GM19455 (cell line): Measurements from ENCODE around the gene HSF4.

Experiments
- ATAC-seq: cut with Tn5 transposase; IDR thresholded peaks from one replicate; pipeline ENCODE4 v1.9.1; 2021; ENCODE audit not compliant: unreplicated experiment

The HSF4 gene

DNA sequence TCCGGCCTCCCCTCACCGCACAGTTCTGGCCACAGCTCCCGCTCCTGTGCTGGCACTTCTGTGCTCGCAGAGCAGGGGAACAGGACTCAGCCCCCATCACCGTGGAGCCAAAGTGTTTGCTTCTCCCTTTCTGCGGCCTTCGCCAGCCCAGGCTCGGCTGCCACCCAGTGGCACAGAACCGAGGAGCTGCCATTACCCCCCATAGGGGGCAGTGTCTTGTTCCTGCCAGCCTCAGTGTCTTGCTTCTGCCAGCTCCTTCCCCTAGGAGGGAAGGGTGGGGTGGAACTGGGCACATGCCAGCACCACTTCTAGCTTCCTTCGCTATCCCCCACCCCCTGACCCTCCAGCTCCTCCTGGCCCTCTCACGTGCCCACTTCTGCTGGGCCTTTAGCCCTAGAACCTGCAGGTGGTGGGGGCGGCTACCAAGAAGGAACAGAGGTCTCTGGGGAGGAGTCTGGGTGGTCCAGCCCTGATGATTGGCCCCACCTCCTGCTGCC lies 33.7 kb downstream of the HSF4 start:
- ATAC-seq: no peak

DNA sequence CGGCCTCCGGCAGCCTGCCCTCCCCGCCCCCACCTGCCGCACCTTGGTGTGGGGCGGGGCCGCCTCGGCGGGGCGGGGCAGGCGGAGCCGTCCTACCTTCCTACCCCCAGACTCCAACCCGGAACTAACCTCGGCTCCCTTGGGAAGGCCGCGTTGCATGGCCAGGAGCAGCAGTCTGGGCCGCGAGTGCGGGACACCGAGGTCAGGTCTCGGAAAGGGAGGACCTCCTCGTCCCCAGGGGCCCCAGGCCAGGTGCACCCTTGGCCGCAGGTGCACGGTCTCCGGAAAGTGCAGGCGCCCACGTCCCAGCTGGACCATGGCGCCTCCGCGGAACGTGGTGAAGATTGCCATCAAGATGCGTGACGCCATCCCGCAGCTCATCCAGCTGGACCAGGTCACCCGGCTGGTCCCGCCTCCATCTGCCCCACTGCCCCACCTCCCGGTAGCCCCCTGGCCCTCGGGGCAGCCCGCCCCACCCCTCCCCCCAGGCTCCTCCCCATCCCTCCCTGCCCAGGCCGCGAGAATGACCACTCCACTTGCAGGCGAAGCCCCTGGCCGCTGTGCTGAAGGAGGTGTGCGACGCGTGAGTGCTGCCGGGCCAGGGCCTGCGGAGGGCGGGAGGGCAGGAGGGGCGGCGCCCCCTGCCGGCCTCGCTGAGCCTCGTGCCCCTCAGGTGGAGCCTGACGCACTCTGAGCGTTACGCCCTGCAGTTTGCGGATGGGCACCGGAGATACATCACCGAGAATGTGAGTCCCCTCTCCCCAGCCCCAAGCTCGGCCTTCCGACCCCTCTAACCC lies 34.7 kb downstream of the HSF4 start, which contains the start of gene ELMO3:
Gene ELMO3, plus strand, starts transcription at position 121 of the 797 bp plus-strand sequence. Its CDS starts 196 bp downstream, at position 317.
- no peak for ATAC-seq

DNA sequence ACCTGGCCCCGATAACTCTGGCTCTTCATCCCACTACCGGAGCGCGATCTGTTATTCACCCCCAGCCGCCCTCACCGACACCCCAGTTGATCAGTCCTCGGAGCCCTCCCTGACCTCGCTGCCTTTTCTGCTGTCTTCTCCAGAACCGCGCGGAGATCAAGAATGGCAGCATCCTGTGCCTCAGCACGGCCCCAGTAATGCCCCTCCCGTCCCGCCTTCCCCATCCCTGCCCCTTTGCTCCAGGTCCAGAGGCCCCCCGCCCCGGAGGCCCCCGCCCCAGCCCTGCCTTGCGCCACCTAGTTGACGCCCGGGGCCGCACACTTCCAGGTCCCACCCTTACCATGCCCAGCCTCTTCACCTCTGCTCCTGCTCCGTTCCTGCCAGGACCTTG lies 35.3 kb downstream of the HSF4 start:
- no peak for ATAC-seq

DNA sequence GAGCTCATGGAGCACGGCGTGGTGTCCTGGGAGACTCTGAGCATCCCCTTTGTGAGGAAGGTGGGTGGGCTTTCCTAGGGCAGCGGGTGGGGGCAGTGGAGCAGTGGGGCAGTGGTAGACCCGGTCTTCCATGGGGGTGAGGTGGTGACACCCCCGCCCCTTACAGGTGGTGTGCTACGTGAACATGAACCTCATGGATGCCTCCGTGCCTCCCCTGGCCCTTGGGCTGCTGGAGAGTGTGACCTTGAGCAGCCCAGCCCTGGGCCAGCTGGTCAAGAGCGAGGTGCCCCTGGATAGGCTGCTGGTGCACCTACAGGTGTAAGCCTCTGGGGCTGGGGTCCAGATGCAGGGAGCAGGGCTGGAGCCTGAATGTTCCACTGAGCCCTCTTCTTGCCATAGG lies 35.9 kb downstream of the HSF4 start:
- ATAC-seq: no peak

DNA sequence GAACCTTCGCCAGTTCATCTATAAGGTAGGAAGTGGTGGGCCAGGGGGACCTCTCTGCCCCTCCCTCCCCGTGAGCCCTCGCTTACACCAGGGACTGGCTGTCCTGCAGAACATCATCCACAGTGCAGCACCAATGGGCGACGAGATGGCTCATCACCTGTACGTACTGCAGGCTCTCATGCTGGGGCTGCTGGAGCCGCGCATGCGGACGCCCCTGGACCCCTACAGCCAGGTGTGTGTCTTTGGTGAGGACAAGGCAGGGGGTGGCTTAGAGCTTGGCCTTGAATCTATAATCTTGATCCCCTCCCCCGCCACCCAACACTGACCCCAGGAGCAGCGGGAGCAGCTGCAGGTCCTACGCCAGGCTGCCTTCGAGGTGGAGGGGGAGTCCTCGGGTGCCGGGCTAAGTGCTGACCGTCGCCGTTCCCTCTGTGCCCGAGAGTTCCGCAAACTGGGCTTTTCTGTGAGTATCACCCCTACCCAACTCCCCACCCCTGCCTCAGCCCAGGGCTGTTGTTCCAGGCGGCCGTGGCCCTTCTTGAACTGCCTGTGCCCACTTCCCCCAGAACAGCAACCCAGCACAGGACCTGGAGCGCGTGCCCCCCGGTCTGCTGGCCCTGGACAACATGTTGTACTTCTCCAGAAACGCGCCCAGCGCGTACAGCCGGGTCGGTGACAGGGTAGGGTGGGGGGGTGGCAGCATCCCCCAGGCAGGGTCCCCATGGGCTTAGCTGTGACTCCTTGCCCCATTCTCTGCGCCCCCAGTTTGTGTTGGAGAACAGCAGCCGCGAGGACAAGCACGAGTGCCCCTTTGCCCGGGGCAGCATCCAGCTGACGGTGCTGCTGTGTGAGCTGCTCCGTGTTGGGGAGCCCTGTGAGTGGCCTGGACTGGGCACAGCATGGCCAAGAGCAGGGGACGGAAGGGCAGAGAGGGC lies 37.1 kb downstream of the HSF4 start:
- ATAC-seq: no peak

DNA sequence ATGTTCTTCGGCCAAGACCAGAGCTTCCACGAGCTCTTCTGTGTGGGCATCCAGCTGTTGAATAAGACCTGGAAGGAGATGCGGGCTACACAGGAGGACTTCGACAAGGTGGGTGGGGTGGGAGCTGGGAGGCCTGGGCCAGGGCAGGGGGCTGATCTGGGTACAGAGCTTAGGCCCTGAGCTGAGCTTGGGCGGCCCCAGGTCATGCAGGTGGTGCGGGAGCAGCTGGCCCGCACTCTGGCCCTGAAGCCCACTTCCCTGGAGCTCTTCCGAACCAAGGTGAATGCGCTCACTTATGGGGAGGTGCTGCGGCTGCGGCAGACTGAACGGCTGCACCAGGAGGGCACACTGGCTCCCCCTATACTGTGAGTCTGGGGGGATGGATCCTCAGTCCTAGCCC lies 37.9 kb downstream of the HSF4 start:
- no peak for ATAC-seq

DNA sequence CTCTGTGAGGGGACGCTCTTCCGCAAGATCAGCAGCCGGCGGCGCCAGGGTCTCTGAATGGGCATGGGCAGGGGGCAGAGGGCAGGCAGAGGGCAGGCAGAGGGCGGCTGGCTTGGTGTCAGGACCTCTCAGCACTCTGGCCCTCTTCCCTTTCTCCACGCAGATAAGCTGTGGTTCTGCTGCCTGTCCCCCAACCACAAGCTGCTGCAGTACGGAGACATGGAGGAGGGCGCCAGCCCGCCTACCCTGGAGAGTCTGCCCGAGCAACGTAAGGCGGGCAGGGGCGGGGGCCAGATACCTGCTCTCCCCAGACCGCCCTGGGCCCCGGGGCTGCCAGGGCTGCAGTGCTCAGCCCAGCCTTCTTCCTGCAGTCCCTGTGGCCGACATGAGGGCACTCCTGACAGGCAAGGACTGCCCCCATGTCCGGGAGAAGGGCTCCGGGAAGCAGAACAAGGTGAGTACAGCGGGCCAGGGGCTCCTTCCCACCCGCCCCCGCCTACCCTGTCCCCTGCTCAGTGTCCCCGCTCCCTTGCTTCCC lies 38.5 kb downstream of the HSF4 start:
- ATAC-seq: no peak

DNA sequence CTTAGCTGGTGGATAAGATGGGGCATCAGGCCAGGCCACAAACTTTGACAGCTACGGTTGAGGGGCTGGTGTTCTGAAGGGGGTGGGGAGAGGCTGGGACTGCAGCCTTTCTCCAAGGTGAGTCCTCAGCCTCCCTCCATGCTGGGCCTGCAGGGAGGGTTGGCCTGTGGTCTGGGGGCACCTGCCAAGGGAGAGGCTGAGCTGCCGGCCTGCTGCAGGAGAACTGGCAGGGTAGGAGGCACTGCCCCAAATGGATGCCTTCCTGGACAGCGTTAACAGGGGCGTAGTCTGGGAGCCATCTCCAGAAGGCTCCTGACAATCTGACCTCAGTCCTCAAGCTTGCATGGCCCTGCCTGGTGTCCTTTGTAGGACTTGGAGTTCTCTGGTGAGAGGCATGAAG lies 39.5 kb downstream of the HSF4 start:
- ATAC-seq: no peak

DNA sequence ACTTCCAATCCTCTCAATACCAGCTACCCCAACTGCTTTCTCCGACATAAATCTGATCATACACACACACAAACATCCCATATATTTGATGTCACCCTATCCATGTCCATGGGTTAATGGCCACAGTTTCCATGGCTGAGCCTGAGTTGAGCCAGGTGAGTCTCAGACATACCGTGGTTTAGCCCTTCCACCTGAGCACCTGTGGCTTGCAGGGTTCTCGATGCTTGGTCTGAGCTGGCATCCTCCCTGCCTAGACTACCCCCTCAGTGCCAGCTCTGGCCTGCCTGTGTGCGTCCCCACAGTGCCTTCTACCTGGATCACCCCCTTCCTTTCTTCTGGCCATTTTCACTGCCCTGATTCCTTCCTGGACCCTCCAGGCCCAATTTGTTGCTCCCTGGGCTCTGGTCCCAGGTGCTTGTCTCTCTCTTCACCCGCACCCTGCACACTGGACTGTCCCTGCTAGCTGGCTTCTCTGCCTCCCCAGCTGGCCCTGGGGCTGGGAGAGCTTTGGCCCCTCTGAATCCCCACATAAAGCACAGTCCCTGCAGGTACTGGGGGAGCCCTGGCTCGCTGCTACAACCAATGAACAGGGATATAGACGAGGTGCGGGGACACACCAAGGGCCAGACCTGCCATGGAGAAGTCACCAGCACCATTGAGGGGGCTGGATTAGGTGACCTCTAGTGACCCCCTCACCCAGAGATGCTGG lies 41.7 kb downstream of the HSF4 start:
- no peak for ATAC-seq

DNA sequence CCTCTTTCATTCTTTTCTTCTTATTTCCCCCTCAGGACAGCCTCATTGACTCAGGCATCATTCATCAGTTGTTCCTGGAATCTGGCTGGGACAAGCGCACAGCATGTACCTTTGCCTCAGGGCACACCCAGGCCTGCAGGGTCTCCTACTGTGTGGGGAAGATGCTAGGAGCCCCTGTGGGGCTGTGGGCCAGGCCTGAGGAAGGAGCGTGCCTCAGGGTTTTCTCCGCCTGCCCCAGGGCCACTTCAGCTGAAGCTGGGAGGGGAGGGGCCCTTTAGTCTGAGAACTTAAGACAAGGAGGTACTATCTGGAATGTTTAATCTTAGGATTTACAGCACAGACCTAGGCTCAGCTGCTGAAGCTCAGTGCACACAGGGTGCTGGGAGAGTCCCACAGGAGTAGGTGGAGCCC lies 42.3 kb downstream of the HSF4 start:
- ATAC-seq: no peak

DNA sequence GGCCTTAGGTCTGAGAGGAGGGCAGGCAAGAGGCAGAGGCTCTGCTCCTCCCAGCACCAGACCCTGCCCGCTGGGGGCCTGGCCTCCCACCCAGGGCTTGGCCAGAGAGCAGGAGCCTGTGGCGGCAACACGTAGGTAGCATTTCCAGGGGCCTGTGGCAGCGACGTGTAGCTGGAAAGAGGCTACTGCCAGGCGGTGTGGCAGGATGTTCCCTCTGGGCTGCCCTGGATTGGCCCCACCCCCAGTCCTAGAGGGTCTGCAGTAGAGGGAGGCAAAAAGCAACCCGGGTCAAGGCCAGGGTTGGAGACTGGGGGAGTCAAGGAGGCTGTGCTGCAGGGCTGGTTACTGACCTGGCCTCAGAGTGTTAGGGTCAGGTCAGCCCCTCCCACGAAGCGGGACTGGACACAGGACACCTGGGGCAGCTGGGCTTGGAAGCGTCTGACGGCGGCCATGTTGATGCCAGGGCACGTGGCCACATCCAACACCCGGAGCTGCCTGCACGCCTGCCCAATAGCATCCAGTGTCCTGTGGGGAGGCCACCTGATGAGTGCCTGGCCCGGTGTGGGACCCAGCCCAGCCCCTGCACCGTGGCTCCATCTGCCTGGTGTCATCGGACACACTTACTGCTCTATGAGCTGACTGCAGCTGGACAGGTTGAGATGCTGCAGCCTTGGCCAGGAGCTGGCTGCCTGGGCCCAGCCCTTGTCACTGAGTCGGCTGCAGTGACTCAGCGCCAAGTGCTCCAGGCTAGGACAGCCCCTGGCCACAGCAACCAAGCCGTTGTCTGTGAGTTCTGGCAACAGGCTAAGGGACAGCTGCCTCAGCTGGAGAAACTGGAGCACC lies 42.9 kb downstream of the HSF4 start:
- no peak for ATAC-seq

DNA sequence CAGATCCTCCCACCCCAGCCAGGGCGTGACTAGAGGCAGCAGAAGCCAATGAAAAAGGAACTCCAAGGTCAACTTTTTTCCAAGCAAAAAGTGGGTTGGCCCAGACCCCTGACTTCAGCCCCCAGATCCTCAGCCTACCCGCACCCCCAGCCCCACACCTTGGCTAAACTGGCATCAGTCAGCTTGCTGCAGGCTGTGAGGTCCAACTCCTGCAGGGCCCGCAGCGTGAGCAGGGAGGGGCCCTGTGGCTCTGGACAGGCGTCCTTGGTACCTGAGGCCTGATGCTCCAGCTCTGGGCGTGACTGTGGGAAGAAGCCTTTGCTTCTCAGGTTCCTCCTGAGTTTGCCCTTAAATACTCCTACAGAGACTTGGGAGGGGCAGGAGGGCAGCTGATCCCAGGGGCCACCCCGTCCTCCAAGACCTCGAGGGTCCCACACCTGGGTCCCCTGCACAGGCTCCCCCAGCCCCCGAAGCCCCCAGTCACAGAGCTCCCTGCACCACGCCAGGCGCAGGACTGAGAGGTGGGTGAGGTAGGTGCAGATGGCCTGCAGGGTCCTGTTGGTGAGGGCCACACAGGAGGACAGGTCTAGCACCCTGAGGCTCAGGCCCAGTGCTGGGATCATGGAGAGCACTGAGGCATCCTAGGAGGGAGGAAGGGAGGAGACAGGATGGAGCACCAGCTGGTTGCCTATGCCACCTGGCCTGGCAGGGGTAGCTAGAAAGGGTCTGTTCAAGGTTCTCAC lies 43.8 kb downstream of the HSF4 start:
- no peak for ATAC-seq

DNA sequence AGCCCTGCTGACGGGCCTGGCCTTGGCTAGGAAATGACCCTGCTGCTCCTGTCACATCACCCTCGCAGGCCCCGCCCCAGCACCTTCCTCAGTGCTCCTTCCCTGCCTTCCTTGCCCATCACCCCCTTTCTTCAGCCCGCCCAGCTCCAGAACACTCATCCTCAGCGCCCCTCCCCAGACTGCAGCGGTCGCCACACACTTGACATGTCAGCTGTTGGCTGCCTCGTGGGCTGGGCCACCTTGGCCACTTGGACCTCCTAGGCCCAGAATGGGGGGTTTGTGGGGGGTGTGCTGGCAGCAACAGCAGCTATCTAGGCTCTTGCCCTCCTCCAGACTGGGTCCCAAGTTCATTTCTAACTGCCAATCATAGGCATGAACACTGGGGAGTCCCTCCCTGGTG lies 45.0 kb downstream of the HSF4 start:
- ATAC-seq: no peak

DNA sequence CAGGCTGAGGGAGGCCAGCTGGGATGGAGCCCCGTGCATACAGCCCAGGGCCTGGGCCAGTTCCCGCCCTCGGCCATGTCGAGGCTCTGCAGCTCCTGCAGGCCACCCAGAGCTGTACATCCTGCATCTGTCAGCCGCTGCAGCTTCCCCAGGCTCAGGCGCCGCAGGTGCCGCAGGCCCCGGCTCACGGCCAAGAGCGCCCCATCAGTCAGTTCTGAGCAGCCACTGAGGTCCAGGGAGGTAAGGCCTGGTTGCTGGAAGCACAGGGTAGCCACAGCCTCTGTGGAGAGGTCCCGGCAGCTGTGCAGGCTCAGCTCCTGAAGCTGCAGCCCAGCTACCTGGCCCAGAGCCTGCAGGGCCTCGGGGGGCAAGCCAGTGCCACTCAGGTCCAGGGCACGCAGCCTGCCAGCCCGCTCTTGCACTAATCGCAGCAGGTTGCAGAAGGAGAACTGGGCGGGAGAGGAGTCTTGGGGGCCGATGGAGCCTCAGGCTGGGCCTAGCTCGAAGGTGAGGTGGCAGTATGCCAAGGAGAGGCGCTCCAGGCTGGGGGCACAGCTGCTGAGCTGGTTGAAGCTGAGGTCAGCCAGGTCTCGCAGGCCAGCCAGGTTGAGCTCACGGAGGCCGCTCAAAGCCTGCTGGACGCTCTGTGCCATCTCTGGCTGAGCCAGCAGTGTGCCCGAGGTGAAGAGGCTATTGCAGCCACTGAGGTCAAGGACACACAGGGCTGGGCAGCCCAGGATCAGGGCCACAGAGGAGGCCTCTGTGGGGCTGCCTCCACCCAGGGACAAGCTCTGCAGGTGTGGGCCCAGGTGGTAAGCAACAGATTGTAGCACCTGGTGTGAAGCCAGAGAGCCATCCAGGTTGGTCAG lies 45.8 kb downstream of the HSF4 start:
- ATAC-seq: no peak

DNA sequence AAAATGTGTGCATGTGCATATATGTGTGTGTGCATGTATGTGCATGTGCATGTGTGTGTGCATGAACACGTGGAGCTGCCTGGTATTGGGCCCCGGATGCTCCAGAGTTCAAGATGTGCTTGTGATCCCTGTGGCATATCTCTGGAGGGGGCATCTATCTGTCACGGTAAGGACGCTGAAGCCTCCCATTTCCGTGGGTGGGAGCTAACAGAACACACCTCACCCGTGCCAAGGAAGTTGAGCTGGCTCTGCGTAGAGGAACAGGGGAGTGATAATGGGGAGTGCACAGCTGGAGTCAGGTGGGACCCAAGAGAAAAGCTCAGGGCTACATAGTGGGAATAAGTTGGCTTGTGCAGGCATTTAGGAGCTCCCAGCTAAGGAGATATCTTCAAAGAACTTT lies 47.1 kb downstream of the HSF4 start:
- no peak for ATAC-seq

DNA sequence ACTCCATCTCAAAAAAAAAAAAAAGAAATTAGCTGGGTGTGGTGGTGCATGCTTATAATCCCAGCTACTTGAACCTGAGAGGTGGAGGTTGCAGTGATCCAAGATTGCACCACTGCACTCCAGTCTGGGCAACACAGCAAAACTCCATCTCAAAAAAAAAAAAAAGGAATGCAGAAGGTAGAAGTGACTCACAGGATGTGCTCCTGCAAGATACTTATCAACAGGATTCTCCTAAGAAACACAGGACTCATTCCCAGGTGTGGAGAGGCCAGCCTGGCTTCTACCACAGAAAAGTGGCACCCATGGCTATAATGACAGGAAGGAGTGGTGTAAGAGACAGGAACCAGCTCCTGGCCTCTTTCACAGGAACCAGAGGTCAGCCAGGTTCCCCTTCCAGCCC lies 48.2 kb downstream of the HSF4 start:
- no peak for ATAC-seq

DNA sequence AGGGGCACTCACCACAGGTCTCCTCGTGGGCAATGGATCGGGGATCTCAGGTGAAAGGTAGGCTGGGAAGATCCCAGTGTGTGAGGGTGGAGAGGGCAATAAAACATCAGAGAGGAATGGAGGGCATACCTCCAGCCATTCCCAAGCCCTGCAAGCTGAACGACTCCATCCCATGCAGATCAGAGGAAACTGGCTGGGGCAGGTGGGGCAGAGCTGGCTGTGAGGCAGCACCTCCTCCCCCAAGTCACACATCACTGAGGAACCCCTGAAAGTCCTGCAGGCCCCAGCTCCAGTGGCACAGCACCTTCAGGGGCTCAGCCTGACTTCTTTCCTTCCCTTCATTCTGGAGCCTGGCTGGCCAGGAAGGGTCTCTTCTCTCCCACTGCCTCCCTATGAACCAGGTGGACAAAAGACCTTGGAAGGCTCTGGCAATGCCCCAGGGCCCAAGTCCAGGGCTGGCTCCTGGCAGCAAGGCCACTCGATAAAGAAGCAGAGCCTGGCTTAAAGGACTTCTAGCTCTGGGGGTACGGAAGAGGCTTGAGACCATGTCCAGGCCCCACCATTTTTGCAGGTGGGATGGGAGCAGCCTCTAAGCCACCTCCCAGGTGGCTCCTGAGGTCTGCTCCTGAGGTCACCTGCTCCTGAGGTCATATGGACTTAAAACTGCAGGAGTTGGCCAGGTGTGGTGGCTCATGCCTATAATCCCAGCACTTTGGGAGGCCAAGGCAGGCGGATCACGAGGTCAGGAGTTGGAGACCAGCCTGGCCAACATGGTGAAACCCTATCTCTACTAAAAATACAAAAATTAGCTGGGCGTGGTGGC lies 48.9 kb downstream of the HSF4 start:
- ATAC-seq: no peak

DNA sequence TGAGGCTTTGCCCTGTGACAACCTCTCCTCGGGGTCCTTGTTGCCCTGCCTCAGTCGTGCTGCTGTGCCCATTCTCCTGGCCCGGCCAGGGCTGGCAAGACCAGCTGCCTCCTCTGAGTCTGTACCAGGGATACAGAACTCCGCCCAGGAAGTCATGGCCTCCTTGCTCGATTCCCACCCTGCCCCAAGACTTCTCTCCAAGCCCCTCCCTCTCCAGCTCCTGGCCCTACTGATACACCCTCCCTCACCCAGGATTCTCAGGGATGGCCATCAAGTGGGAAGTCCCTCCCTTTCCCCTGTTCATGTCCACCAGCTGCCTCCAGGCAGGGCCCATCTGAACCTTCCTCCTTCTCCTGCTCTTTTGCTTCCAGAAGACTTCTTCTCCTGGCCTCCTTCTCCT lies 51.2 kb downstream of the HSF4 start:
- ATAC-seq: no peak
